Astrocyte of the spinal cord (primary cell): ENCODE data around the gene BABAM2.

Experiments
- DNase-seq: peaks from one replicate; pipeline ENCODE4 v3.0.0; 2011; ENCODE audit warnings: low read depth, low spot score
- H3K4me3 ChIP-seq: 2 replicates; pipeline ENCODE4 v1.5.1; 2011; ENCODE audit warnings: low read depth, mild to moderate bottlenecking, low read length, moderate library complexity
- CTCF ChIP-seq: IDR thresholded peaks from 2 replicates; pipeline ENCODE4 v1.5.1; 2012; ENCODE audit warnings: low read depth, mild to moderate bottlenecking, low read length, inconsistent platforms
- in situ Hi-C: cut with HindIII; loops from 2 replicates; pipeline ENCODE4 v1.10.0; 2017; ENCODE audit warnings: low sequenced_read_pairs

Gene BABAM2

GRCh38 chr2:28267282-28267681, 376.8 kb downstream of the BABAM2 start:
- H3K4me3 ChIP-seq, result no peak overlapping the region
- in situ Hi-C loops, result no loop called here
- no peak for DNase-seq
- no peak for TF ChIP-seq CTCF

GRCh38 chr2:28268386-28268785, 377.9 kb downstream of the BABAM2 start:
- no peak for TF ChIP-seq CTCF

GRCh38 chr2:28269019-28269784, 378.7 kb downstream of the BABAM2 start:
- TF ChIP-seq CTCF, result no peak
- in situ Hi-C loops, result no loop called here
- peak; percentile 53 for DNase-seq
- H3K4me3 ChIP-seq, result no peak overlapping the region

More at GRCh38 chr2:28268386-28268785, 377.9 kb downstream of the BABAM2 start:
- in situ Hi-C loops, result no loop called here
- DNase-seq, result no peak
- H3K4me3 ChIP-seq, result no peak overlapping the region

GRCh38 chr2:28270456-28271152, 380.1 kb downstream of the BABAM2 start:
- TF ChIP-seq CTCF, result no peak
- DNase-seq, result no peak
- in situ Hi-C loops, result no loop called here
- H3K4me3 ChIP-seq, result no peak overlapping the region

- in situ Hi-C loops, result no loop called here
- no peak for DNase-seq
- no peak for TF ChIP-seq CTCF
- H3K4me3 ChIP-seq, result no peak overlapping the region
Observed at GRCh38 chr2:28271231-28271918, 380.8 kb downstream of the BABAM2 start.

- TF ChIP-seq CTCF, result no peak
- no peak for DNase-seq
- in situ Hi-C loops, result no loop called here
- H3K4me3 ChIP-seq, result no peak overlapping the region
Observed at GRCh38 chr2:28271919-28272250, 381.4 kb downstream of the BABAM2 start.
